GM06990 (cell line): ENCODE results near the gene NDUFA13.

ENCODE experiments used
- DNase-seq: peaks from one replicate; pipeline ENCODE4 v3.0.0-alpha.2; 2011; ENCODE audit not compliant: insufficient read length; ENCODE audit errors: extremely low read depth
- H3K27me3 ChIP-seq: replicated peaks from 2 replicates; pipeline ENCODE4 v1.6.0; 2011; ENCODE audit warnings: low read length; ENCODE audit not compliant: control insufficient read depth, insufficient read depth
- H3K36me3 ChIP-seq: 2 replicates; pipeline ENCODE4 v1.5.1; 2011; ENCODE audit warnings: low read length; ENCODE audit not compliant: control insufficient read depth, insufficient read depth
- H3K4me3 ChIP-seq: replicated peaks from 2 replicates; pipeline ENCODE4 v1.5.1; 2011; ENCODE audit warnings: low read depth, mild to moderate bottlenecking, control low read depth, low read length
- CTCF ChIP-seq: IDR thresholded peaks from 2 replicates; pipeline ENCODE4 v1.5.1; 2011; ENCODE audit warnings: low read length, control low read depth, mild to moderate bottlenecking, inconsistent platforms; ENCODE audit not compliant: insufficient read depth, poor library complexity, severe bottlenecking

Gene NDUFA13

GRCh38 chr19:19502281-19502680 is 13.7 kb upstream of the NDUFA13 start:
- no peaks in the 10 kb centered on the region for H3K27me3 ChIP-seq
- H3K4me3 ChIP-seq, result no peak overlapping the region
- H3K36me3 ChIP-seq, result peaks cover 56% of the 10 kb centered on the region
- no peak for DNase-seq
- no peak for TF ChIP-seq CTCF

- H3K4me3 ChIP-seq, result no peak overlapping the region
- H3K36me3 ChIP-seq, result peaks cover 56% of the 10 kb centered on the region
Observed at GRCh38 chr19:19502808-19503602, 13.0 kb upstream of the NDUFA13 start.

GRCh38 chr19:19504754-19505668 is 11.0 kb upstream of the NDUFA13 start:
- Histone ChIP-seq H3K27me3 (no peaks in the 10 kb centered on the region), H3K4me3 (no peak overlapping the region), H3K36me3 (peaks cover 40% of the 10 kb centered on the region)
- no peak for TF ChIP-seq CTCF
- no peak for DNase-seq

More at GRCh38 chr19:19502808-19503602, 13.0 kb upstream of the NDUFA13 start:
- DNase-seq, result no peak
- no peak for TF ChIP-seq CTCF
- no peaks in the 10 kb centered on the region for H3K27me3 ChIP-seq

- DNase-seq, result no peak
- no peak for TF ChIP-seq CTCF
- H3K36me3 ChIP-seq, result peaks cover 34% of the 10 kb centered on the region
- H3K4me3 ChIP-seq, result no peak overlapping the region
- no peaks in the 10 kb centered on the region for H3K27me3 ChIP-seq
Observed at GRCh38 chr19:19505669-19506326, 10.2 kb upstream of the NDUFA13 start.

GRCh38 chr19:19506592-19506991 is 9.4 kb upstream of the NDUFA13 start:
- H3K36me3 ChIP-seq, result peaks cover 30% of the 10 kb centered on the region
- no peak for TF ChIP-seq CTCF

More at GRCh38 chr19:19506592-19506991, 9.4 kb upstream of the NDUFA13 start:
- no peak overlapping the region for H3K4me3 ChIP-seq
- H3K27me3 ChIP-seq, result no peaks in the 10 kb centered on the region
- DNase-seq, result no peak
